Nephron (organoid): Measurements from ENCODE around the gene NMNAT2.
A peak's percentile ranks its signal among the peaks of the same experiment; 100 is the strongest.

Experiments used
- H3K27ac Mint-ChIP-seq, 3 experiments: 2 replicates each; pipeline ENCODE4 v1.8.0; 2020; ENCODE audit warnings: mixed read lengths in 3 of 3, mild to moderate bottlenecking in 2 of 3, moderate library complexity in 1 of 3
- H3K27me3 Mint-ChIP-seq: 2 replicates; pipeline ENCODE4 v1.8.0; 2021; ENCODE audit warnings: low read depth, mild to moderate bottlenecking, moderate library complexity, mixed read lengths
- H3K36me3 Mint-ChIP-seq: 2 replicates; pipeline ENCODE4 v1.8.0; 2020; ENCODE audit warnings: low read depth, mixed read lengths
- H3K4me1 Mint-ChIP-seq: 2 replicates; pipeline ENCODE4 v1.8.0; 2020; ENCODE audit warnings: mixed read lengths
- H3K4me3 Mint-ChIP-seq, 3 experiments: 2 replicates each; pipeline ENCODE4 v1.8.0; 2020; ENCODE audit warnings: mild to moderate bottlenecking in 3 of 3, mixed read lengths in 3 of 3, moderate library complexity in 2 of 3
- H3K9me3 Mint-ChIP-seq: 2 replicates; pipeline ENCODE4 v1.8.0; 2020; ENCODE audit warnings: mixed read lengths
- CTCF ChIP-seq, 3 experiments: fragments of 200-600 bp; sonication (generic); IDR thresholded peaks; one replicate each; pipeline ENCODE4 v1.5.0; 2021; ENCODE audit warnings: antibody characterized with exemption in 3 of 3; ENCODE audit not compliant: unreplicated experiment in 3 of 3

NMNAT2 gene

DNA sequence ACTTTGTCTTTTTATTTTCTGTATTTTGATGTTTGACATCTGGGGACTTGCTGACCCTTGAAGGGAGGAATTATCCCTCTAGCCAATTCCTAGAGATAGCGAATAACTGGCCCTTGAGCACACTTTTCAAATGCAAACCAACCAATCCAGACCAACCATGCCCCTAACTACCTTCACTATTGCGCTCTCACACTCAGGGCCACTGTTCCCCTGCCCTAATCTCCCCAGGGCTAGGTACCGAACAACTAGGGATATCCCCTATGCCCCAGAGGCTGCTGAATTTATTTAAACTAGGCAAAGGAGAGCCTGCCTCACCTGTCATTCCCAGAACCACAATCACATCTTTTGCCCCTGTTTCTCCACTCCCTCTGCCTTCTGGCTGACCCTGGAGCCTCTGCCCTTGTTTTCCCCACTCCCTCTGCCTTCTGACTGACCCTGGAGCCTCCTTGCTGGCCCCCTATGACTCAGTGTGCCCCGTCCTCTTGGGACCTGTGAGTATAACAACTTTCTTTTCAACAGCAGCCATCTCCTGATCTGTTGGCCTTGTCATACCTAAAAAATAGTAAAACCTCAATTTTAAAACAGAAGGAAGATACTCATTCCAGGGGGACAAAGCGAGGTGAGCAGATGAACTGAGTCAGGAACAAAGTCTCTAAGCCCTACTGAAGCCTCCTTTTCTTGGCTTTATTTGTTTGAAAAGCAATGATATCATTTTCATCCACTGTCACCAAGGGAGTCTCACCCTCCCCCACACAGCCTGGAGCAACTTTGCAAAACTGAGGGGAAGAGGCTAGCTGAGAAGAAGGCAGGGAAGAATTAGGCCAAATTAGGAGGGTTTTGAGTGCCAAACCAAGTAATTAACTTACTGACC is 115.5 kb downstream of the NMNAT2 start:
- no peak overlapping the region for H3K4me3 Mint-ChIP-seq
- peaks cover 45% of the 10 kb centered on the region for H3K4me1 Mint-ChIP-seq
- no peaks in the 10 kb centered on the region for H3K27me3 Mint-ChIP-seq
- TF ChIP-seq CTCF (IDR thresholded peaks at IDR 0.05; ENCODE audit: unreplicated experiment in 3 of 3): no peak
- peaks cover 10% of the 10 kb centered on the region for H3K9me3 Mint-ChIP-seq
- H3K36me3 Mint-ChIP-seq: no peaks in the 10 kb centered on the region
- peak overlapping the region; percentile 23 to 67 (median 51) for H3K27ac Mint-ChIP-seq

DNA sequence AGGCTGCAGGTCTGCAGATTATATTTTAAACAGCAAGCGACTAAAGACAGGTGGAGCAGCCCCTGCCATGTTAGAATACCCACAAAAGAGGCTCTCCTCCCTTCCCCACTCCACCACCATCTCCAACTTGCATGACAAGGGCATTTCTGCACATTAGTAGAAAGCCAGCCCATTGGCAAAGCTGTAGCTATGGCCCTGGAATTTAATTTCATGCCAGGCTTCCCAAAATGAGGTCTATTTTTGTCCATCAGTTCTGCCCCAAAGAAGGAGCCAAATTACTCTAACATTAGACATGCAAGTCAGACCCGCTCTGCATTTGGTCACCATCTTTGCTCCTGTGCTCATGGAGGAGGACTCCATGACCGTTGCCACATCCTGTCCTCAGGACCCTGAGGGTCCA is 116.9 kb downstream of the NMNAT2 start:
- Mint-ChIP-seq H3K4me3 (no peak overlapping the region), H3K36me3 (no peaks in the 10 kb centered on the region), H3K4me1 (peaks cover 36% of the 10 kb centered on the region), H3K27ac (no peak overlapping the region), H3K9me3 (peaks cover 10% of the 10 kb centered on the region), H3K27me3 (no peaks in the 10 kb centered on the region)
- TF ChIP-seq CTCF (IDR thresholded peaks at IDR 0.05; ENCODE audit: unreplicated experiment in 3 of 3): no peak

- Mint-ChIP-seq H3K9me3 (peaks cover 10% of the 10 kb centered on the region), H3K4me1 (peaks cover 32% of the 10 kb centered on the region), H3K36me3 (no peaks in the 10 kb centered on the region), H3K27me3 (no peaks in the 10 kb centered on the region), H3K27ac (peak overlapping the region in 1 of 3 experiments; percentile 22), H3K4me3 (no peak overlapping the region)
- no peak for TF ChIP-seq CTCF (IDR thresholded peaks at IDR 0.05; ENCODE audit: unreplicated experiment in 3 of 3)
These were observed 117.4 kb downstream of the NMNAT2 start for GRCh38 chr1:183300828-183301227.

GRCh38 chr1:183300395-183300794 is 117.8 kb downstream of the NMNAT2 start:
- no peak for TF ChIP-seq CTCF (IDR thresholded peaks at IDR 0.05; ENCODE audit: unreplicated experiment in 3 of 3)
- H3K27me3 Mint-ChIP-seq: no peaks in the 10 kb centered on the region
- H3K4me1 Mint-ChIP-seq: peaks cover 34% of the 10 kb centered on the region

GRCh38 chr1:183296782-183297181 is 121.4 kb downstream of the NMNAT2 start:
- Mint-ChIP-seq H3K27ac (peak overlapping the region in 1 of 3 experiments; percentile 8), H3K27me3 (no peaks in the 10 kb centered on the region), H3K4me3 (no peak overlapping the region), H3K36me3 (no peaks in the 10 kb centered on the region), H3K9me3 (peaks cover 10% of the 10 kb centered on the region), H3K4me1 (peaks cover 17% of the 10 kb centered on the region)
- TF ChIP-seq CTCF (IDR thresholded peaks at IDR 0.05; ENCODE audit: unreplicated experiment in 3 of 3): no peak

More at GRCh38 chr1:183300395-183300794, 117.8 kb downstream of the NMNAT2 start:
- peak overlapping the region in 1 of 3 experiments; percentile 22 for H3K27ac Mint-ChIP-seq
- H3K9me3 Mint-ChIP-seq: peaks cover 10% of the 10 kb centered on the region
- H3K36me3 Mint-ChIP-seq: no peaks in the 10 kb centered on the region
- H3K4me3 Mint-ChIP-seq: no peak overlapping the region

DNA sequence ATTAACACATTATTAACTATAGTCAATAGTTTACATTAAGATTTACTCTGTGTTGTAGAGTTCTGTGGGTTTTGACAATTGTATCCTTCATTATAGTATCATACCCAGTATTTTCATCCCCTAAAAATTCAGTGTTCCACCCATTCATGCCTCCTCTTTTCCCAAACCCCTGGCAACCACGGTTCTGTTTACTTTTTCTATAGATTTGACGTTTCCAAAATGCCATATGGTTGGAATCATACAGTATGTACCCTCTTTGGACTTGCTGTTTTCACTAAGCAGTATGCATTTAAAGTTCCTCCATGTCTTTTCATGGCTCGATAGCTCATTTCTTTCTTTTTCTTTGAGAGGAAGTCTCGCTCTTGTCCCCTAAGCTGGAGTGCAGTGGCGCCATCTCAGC is 122.7 kb downstream of the NMNAT2 start:
- no peak for TF ChIP-seq CTCF (IDR thresholded peaks at IDR 0.05; ENCODE audit: unreplicated experiment in 3 of 3)
- H3K9me3 Mint-ChIP-seq: peaks cover 10% of the 10 kb centered on the region
- H3K27ac Mint-ChIP-seq: peak overlapping the region in 2 of 3 experiments; percentile 54 to 62
- peaks cover 23% of the 10 kb centered on the region for H3K4me1 Mint-ChIP-seq
- H3K36me3 Mint-ChIP-seq: no peaks in the 10 kb centered on the region
- H3K4me3 Mint-ChIP-seq: no peak overlapping the region
- H3K27me3 Mint-ChIP-seq: no peaks in the 10 kb centered on the region
